Measurements from ENCODE around the gene MAZ.

MAZ gene

DNA sequence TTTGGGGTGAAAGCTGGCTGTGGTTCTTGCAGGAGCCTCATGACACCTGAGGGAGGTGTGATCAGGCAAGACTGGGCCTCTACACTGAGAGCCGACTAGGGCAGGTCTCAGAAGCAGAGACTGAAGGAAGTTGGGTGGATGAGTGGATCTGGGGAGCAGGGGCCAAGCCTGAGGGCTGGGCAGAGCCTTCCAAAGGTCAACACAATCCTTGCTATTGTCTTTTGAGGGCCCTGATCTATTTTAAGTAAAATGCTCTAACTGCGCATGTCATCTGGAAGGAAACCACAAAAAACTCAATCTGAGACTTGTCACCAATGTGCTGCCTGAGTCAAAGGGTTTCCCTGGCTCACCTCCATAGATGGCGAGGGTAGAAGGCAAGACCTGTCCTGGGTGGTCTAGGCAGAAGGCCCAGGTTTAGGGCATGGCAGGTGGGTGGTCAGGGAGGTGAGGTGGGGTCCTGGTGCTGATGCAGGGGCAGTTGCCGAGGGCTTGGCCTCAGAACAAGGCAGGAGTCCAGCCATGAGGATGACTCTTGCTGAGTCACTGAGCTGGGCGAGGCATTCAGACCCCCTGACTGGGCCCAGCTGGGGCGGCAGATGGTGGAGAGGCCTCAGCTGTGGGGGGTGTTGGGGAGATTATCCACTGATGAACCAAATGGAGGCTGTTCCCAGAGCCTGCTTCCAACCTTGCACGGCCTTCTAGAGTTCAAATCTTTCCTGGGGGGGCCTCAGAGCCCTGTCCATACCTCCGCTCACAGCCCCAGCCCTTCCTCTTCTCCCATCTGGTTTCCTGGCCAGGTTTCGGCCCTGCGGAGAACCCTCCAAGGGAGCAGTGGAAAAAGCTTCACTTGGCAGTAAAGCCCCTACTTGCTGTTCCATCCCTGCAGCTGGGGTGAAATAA, 19.1 kb downstream of the MAZ start:
- DNase-seq (ENCODE audit: low read depth in 1 of 2, low spot score in 1 of 2), result no peak
- TF ChIP-seq, protein P1, sequence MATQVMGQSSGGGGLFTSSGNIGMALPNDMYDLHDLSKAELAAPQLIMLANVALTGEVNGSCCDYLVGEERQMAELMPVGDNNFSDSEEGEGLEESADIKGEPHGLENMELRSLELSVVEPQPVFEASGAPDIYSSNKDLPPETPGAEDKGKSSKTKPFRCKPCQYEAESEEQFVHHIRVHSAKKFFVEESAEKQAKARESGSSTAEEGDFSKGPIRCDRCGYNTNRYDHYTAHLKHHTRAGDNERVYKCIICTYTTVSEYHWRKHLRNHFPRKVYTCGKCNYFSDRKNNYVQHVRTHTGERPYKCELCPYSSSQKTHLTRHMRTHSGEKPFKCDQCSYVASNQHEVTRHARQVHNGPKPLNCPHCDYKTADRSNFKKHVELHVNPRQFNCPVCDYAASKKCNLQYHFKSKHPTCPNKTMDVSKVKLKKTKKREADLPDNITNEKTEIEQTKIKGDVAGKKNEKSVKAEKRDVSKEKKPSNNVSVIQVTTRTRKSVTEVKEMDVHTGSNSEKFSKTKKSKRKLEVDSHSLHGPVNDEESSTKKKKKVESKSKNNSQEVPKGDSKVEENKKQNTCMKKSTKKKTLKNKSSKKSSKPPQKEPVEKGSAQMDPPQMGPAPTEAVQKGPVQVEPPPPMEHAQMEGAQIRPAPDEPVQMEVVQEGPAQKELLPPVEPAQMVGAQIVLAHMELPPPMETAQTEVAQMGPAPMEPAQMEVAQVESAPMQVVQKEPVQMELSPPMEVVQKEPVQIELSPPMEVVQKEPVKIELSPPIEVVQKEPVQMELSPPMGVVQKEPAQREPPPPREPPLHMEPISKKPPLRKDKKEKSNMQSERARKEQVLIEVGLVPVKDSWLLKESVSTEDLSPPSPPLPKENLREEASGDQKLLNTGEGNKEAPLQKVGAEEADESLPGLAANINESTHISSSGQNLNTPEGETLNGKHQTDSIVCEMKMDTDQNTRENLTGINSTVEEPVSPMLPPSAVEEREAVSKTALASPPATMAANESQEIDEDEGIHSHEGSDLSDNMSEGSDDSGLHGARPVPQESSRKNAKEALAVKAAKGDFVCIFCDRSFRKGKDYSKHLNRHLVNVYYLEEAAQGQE (IDR thresholded peaks at IDR 0.05; ENCODE audit: insufficient replicate concordance, low read depth), result no peak
- TF ChIP-seq GABPA (IDR thresholded peaks at IDR 0.05; ENCODE audit: low read depth) (no peak), POLR2AphosphoS5 (IDR thresholded peaks at IDR 0.05; ENCODE audit: low read depth) (no peak; the same call in 1 of the 2 replicates), SPI1 (IDR thresholded peaks at IDR 0.05; ENCODE audit: borderline replicate concordance, low read depth) (no peak)
- TF ChIP-seq, protein P2, sequence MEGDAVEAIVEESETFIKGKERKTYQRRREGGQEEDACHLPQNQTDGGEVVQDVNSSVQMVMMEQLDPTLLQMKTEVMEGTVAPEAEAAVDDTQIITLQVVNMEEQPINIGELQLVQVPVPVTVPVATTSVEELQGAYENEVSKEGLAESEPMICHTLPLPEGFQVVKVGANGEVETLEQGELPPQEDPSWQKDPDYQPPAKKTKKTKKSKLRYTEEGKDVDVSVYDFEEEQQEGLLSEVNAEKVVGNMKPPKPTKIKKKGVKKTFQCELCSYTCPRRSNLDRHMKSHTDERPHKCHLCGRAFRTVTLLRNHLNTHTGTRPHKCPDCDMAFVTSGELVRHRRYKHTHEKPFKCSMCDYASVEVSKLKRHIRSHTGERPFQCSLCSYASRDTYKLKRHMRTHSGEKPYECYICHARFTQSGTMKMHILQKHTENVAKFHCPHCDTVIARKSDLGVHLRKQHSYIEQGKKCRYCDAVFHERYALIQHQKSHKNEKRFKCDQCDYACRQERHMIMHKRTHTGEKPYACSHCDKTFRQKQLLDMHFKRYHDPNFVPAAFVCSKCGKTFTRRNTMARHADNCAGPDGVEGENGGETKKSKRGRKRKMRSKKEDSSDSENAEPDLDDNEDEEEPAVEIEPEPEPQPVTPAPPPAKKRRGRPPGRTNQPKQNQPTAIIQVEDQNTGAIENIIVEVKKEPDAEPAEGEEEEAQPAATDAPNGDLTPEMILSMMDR (IDR thresholded peaks at IDR 0.05; ENCODE audit: insufficient read depth, low read length), result no peak
- Histone ChIP-seq H3K4me3 (replicated peaks; ENCODE audit: insufficient read depth, low read length) (no peak overlapping the region), H3K27ac (replicated peaks) (no peak overlapping the region), H3K27me3 (ENCODE audit: insufficient read depth, poor library complexity, severe bottlenecking) (no peaks in the 10 kb centered on the region)

DNA sequence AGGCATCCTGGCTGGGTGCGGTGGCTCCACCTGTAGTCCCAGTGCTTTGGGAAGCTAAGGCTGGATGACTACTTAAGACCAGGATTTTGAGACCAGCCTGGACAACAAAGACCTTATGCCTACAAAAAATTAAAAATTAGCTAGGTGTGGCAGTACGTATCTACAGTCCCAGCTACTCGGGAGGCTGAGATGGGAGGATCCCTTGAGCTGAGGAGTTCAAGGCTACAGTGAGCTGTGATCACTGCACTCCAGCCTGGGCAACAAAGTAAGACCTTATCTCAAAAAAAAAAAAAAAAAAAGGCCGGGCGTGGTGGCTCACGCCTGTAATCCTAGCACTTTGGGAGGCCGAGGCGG, 20.0 kb downstream of the MAZ start:
- DNase-seq (ENCODE audit: low read depth in 1 of 2, low spot score in 1 of 2), result no peak
- Histone ChIP-seq H3K4me3 (replicated peaks; ENCODE audit: insufficient read depth, low read length) (no peak overlapping the region), H3K27ac (replicated peaks) (no peak overlapping the region), H3K27me3 (ENCODE audit: insufficient read depth, poor library complexity, severe bottlenecking) (no peaks in the 10 kb centered on the region)
- TF ChIP-seq, protein P2 (IDR thresholded peaks at IDR 0.05; ENCODE audit: insufficient read depth, low read length), result no peak
- TF ChIP-seq SPI1 (IDR thresholded peaks at IDR 0.05; ENCODE audit: borderline replicate concordance, low read depth) (no peak), POLR2AphosphoS5 (IDR thresholded peaks at IDR 0.05; ENCODE audit: low read depth) (no peak), GABPA (IDR thresholded peaks at IDR 0.05; ENCODE audit: low read depth) (no peak)
- TF ChIP-seq, protein P1 (IDR thresholded peaks at IDR 0.05; ENCODE audit: insufficient replicate concordance, low read depth), result no peak

DNA sequence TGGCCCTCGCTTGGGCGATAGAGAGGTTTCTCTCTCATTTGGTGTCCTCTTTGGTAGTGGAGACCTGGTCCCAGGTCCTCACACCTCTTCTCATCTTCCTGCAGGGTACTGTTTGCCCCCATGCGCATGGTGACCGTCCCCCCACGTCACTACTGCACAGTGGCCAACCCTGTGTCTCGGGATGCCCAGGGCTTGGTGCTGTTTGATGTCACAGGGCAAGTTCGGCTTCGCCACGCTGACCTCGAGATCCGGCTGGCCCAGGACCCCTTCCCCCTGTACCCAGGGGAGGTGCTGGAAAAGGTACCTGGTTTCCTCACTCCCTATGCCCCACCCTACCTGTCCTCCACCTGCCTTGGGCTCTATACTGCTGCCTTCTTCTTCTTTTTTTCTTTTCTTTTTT, 24.4 kb downstream of the MAZ start:
- no peak overlapping the region for H3K27ac ChIP-seq (replicated peaks)
- H3K27me3 ChIP-seq (ENCODE audit: insufficient read depth, poor library complexity, severe bottlenecking), result no peaks in the 10 kb centered on the region
- TF ChIP-seq, protein P1 (IDR thresholded peaks at IDR 0.05; ENCODE audit: insufficient replicate concordance, low read depth), result no peak
- TF ChIP-seq, protein P2 (IDR thresholded peaks at IDR 0.05; ENCODE audit: insufficient read depth, low read length), result no peak
- no peak for TF ChIP-seq GABPA (IDR thresholded peaks at IDR 0.05; ENCODE audit: low read depth)
- TF ChIP-seq SPI1 (IDR thresholded peaks at IDR 0.05; ENCODE audit: borderline replicate concordance, low read depth), result no peak
- TF ChIP-seq POLR2AphosphoS5 (IDR thresholded peaks at IDR 0.05; ENCODE audit: low read depth), result no peak
- DNase-seq (ENCODE audit: low read depth in 1 of 2, low spot score in 1 of 2), result no peak
- no peak overlapping the region for H3K4me3 ChIP-seq (replicated peaks; ENCODE audit: insufficient read depth, low read length)

Measured in HL-60 (cell line).